Measurements from ENCODE around the gene CTNND2.

The CTNND2 gene

GRCh38 chr5:11335881-11336760 lies 568.1 kb downstream of the CTNND2 start:
- WGBS, result 60% methylated on average over 1 of the region's 3 CpGs
- Histone ChIP-seq H3K18ac (ENCODE audit: low read depth in 1 of 2, low read length in 2 of 2) (no peak overlapping the region), H3K4me1 (ENCODE audit: control insufficient read depth, insufficient read depth, low read depth, low read length) (no peaks in the 10 kb centered on the region)

GRCh38 chr5:11334404-11334803 lies 569.8 kb downstream of the CTNND2 start:
- H2BK120ac ChIP-seq (ENCODE audit: low read depth, low read length), result no peak overlapping the region
- H3K79me1 ChIP-seq (replicated peaks; ENCODE audit: low read length, poor library complexity, severe bottlenecking), result no peaks in the 10 kb centered on the region
- no peak overlapping the region for H4K91ac ChIP-seq (ENCODE audit: low read length)
- no peak overlapping the region for H2BK15ac ChIP-seq (ENCODE audit: low read depth, poor library complexity, severe bottlenecking)
- H2BK12ac ChIP-seq (ENCODE audit: low read length in 2 of 2), result no peak overlapping the region
- H3K18ac ChIP-seq (ENCODE audit: low read depth in 1 of 2, low read length in 2 of 2), result no peak overlapping the region
- no peak overlapping the region for H3K4me3 ChIP-seq (ENCODE audit: insufficient read depth in 1 of 2, low read depth in 1 of 2, low read length in 2 of 2)
- H3K9ac ChIP-seq (ENCODE audit: low read length), result no peak overlapping the region
- H3K14ac ChIP-seq (ENCODE audit: low read length in 2 of 2), result no peak overlapping the region
- 54% methylated on average over 2 of the region's 3 CpGs for WGBS
- no peak overlapping the region for H2AK5ac ChIP-seq (ENCODE audit: low read length, severe bottlenecking)
- H4K8ac ChIP-seq (ENCODE audit: low read length), result no peak overlapping the region
- no peak overlapping the region for H2AFZ ChIP-seq (ENCODE audit: low read depth, low read length)
- H3K27me3 ChIP-seq (ENCODE audit: control insufficient read depth in 1 of 2, insufficient read depth in 1 of 2, low read length in 2 of 2), result no peaks in the 10 kb centered on the region
- no peaks in the 10 kb centered on the region for H3K4me1 ChIP-seq (ENCODE audit: control insufficient read depth, insufficient read depth, low read depth, low read length)
- H3K4me2 ChIP-seq (ENCODE audit: low read length, poor library complexity, severe bottlenecking), result no peak overlapping the region
- H3K23ac ChIP-seq (ENCODE audit: low read length in 2 of 2), result no peak overlapping the region
- H3K9me3 ChIP-seq (ENCODE audit: control insufficient read depth, low read length), result no peaks in the 10 kb centered on the region
- H2BK5ac ChIP-seq (ENCODE audit: low read depth, low read length, poor library complexity, severe bottlenecking), result no peak overlapping the region
- no peak overlapping the region for H3K4ac ChIP-seq (ENCODE audit: low read depth in 1 of 2, low read length in 2 of 2)
- no peaks in the 10 kb centered on the region for H3K36me3 ChIP-seq (ENCODE audit: control insufficient read depth in 1 of 2, insufficient read depth in 2 of 2, low read depth in 1 of 2, low read length in 2 of 2)
- H3K27ac ChIP-seq (ENCODE audit: low read length, poor library complexity, severe bottlenecking), result no peak overlapping the region
- DNase-seq, result no peak

More at GRCh38 chr5:11335881-11336760, 568.1 kb downstream of the CTNND2 start:
- Histone ChIP-seq H2AK5ac (ENCODE audit: low read length, severe bottlenecking) (no peak overlapping the region), H3K27ac (ENCODE audit: low read length, poor library complexity, severe bottlenecking) (no peak overlapping the region), H2BK5ac (ENCODE audit: low read depth, low read length, poor library complexity, severe bottlenecking) (no peak overlapping the region), H3K23ac (ENCODE audit: low read length in 2 of 2) (no peak overlapping the region), H3K9ac (ENCODE audit: low read length) (no peak overlapping the region), H2BK12ac (ENCODE audit: low read length in 2 of 2) (no peak overlapping the region), H4K91ac (ENCODE audit: low read length) (no peak overlapping the region), H3K9me3 (ENCODE audit: control insufficient read depth, low read length) (no peaks in the 10 kb centered on the region), H4K8ac (ENCODE audit: low read length) (no peak overlapping the region), H3K27me3 (ENCODE audit: control insufficient read depth in 1 of 2, insufficient read depth in 1 of 2, low read length in 2 of 2) (no peaks in the 10 kb centered on the region), H3K4me2 (ENCODE audit: low read length, poor library complexity, severe bottlenecking) (no peak overlapping the region), H2BK120ac (ENCODE audit: low read depth, low read length) (no peak overlapping the region), H2BK15ac (ENCODE audit: low read depth, poor library complexity, severe bottlenecking) (no peak overlapping the region), H3K79me1 (replicated peaks; ENCODE audit: low read length, poor library complexity, severe bottlenecking) (no peaks in the 10 kb centered on the region), H2AFZ (ENCODE audit: low read depth, low read length) (no peak overlapping the region), H3K36me3 (ENCODE audit: control insufficient read depth in 1 of 2, insufficient read depth in 2 of 2, low read depth in 1 of 2, low read length in 2 of 2) (no peaks in the 10 kb centered on the region), H3K4me3 (ENCODE audit: insufficient read depth in 1 of 2, low read depth in 1 of 2, low read length in 2 of 2) (no peak overlapping the region), H3K14ac (ENCODE audit: low read length in 2 of 2) (no peak overlapping the region), H3K4ac (ENCODE audit: low read depth in 1 of 2, low read length in 2 of 2) (no peak overlapping the region)
- DNase-seq, result no peak

GRCh38 chr5:11329679-11330078 lies 574.6 kb downstream of the CTNND2 start:
- H3K14ac ChIP-seq (ENCODE audit: low read length in 2 of 2), result no peak overlapping the region
- no peak overlapping the region for H3K18ac ChIP-seq (ENCODE audit: low read depth in 1 of 2, low read length in 2 of 2)
- no peak overlapping the region for H2BK5ac ChIP-seq (ENCODE audit: low read depth, low read length, poor library complexity, severe bottlenecking)
- no peaks in the 10 kb centered on the region for H3K36me3 ChIP-seq (ENCODE audit: control insufficient read depth in 1 of 2, insufficient read depth in 2 of 2, low read depth in 1 of 2, low read length in 2 of 2)
- H3K9ac ChIP-seq (ENCODE audit: low read length), result no peak overlapping the region
- H2BK120ac ChIP-seq (ENCODE audit: low read depth, low read length), result no peak overlapping the region
- no peaks in the 10 kb centered on the region for H3K4me1 ChIP-seq (ENCODE audit: control insufficient read depth, insufficient read depth, low read depth, low read length)
- H2AFZ ChIP-seq (ENCODE audit: low read depth, low read length), result no peak overlapping the region
- no peak overlapping the region for H3K4me2 ChIP-seq (ENCODE audit: low read length, poor library complexity, severe bottlenecking)
- H3K9me3 ChIP-seq (ENCODE audit: control insufficient read depth, low read length), result no peaks in the 10 kb centered on the region
- no peak overlapping the region for H3K4ac ChIP-seq (ENCODE audit: low read depth in 1 of 2, low read length in 2 of 2)
- no peak overlapping the region for H3K27ac ChIP-seq (ENCODE audit: low read length, poor library complexity, severe bottlenecking)
- no peaks in the 10 kb centered on the region for H3K27me3 ChIP-seq (ENCODE audit: control insufficient read depth in 1 of 2, insufficient read depth in 1 of 2, low read length in 2 of 2)
- H4K91ac ChIP-seq (ENCODE audit: low read length), result no peak overlapping the region
- H3K23ac ChIP-seq (ENCODE audit: low read length in 2 of 2), result no peak overlapping the region
- WGBS, result 60% methylated on average over 5 of the region's 5 CpGs
- H3K4me3 ChIP-seq (ENCODE audit: insufficient read depth in 1 of 2, low read depth in 1 of 2, low read length in 2 of 2), result no peak overlapping the region
- H2BK15ac ChIP-seq (ENCODE audit: low read depth, poor library complexity, severe bottlenecking), result no peak overlapping the region
- H3K79me1 ChIP-seq (replicated peaks; ENCODE audit: low read length, poor library complexity, severe bottlenecking), result no peaks in the 10 kb centered on the region
- no peak overlapping the region for H2AK5ac ChIP-seq (ENCODE audit: low read length, severe bottlenecking)
- DNase-seq, result no peak
- H4K8ac ChIP-seq (ENCODE audit: low read length), result no peak overlapping the region
- H2BK12ac ChIP-seq (ENCODE audit: low read length in 2 of 2), result no peak overlapping the region

GRCh38 chr5:11324521-11325289 lies 579.5 kb downstream of the CTNND2 start:
- 61% methylated on average over 3 of the region's 5 CpGs for WGBS
- no peak overlapping the region for H3K4ac ChIP-seq (ENCODE audit: low read depth in 1 of 2, low read length in 2 of 2)

More at GRCh38 chr5:11324521-11325289, 579.5 kb downstream of the CTNND2 start:
- H3K18ac ChIP-seq (ENCODE audit: low read depth in 1 of 2, low read length in 2 of 2), result no peak overlapping the region
- H2BK15ac ChIP-seq (ENCODE audit: low read depth, poor library complexity, severe bottlenecking), result no peak overlapping the region
- no peaks in the 10 kb centered on the region for H3K36me3 ChIP-seq (ENCODE audit: control insufficient read depth in 1 of 2, insufficient read depth in 2 of 2, low read depth in 1 of 2, low read length in 2 of 2)
- no peak overlapping the region for H3K4me3 ChIP-seq (ENCODE audit: insufficient read depth in 1 of 2, low read depth in 1 of 2, low read length in 2 of 2)
- H2AFZ ChIP-seq (ENCODE audit: low read depth, low read length), result no peak overlapping the region
- no peak overlapping the region for H4K8ac ChIP-seq (ENCODE audit: low read length)
- no peak overlapping the region for H3K27ac ChIP-seq (ENCODE audit: low read length, poor library complexity, severe bottlenecking)
- no peak overlapping the region for H2BK5ac ChIP-seq (ENCODE audit: low read depth, low read length, poor library complexity, severe bottlenecking)
- no peak overlapping the region for H4K91ac ChIP-seq (ENCODE audit: low read length)
- no peak overlapping the region for H3K14ac ChIP-seq (ENCODE audit: low read length in 2 of 2)
- no peak overlapping the region for H2AK5ac ChIP-seq (ENCODE audit: low read length, severe bottlenecking)
- no peaks in the 10 kb centered on the region for H3K27me3 ChIP-seq (ENCODE audit: control insufficient read depth in 1 of 2, insufficient read depth in 1 of 2, low read length in 2 of 2)
- peak; percentile 3 for DNase-seq
- H2BK12ac ChIP-seq (ENCODE audit: low read length in 2 of 2), result no peak overlapping the region
- no peaks in the 10 kb centered on the region for H3K79me1 ChIP-seq (replicated peaks; ENCODE audit: low read length, poor library complexity, severe bottlenecking)
- H3K4me1 ChIP-seq (ENCODE audit: control insufficient read depth, insufficient read depth, low read depth, low read length), result no peaks in the 10 kb centered on the region
- no peak overlapping the region for H3K9ac ChIP-seq (ENCODE audit: low read length)
- no peaks in the 10 kb centered on the region for H3K9me3 ChIP-seq (ENCODE audit: control insufficient read depth, low read length)
- no peak overlapping the region for H2BK120ac ChIP-seq (ENCODE audit: low read depth, low read length)
- H3K4me2 ChIP-seq (ENCODE audit: low read length, poor library complexity, severe bottlenecking), result no peak overlapping the region
- no peak overlapping the region for H3K23ac ChIP-seq (ENCODE audit: low read length in 2 of 2)
